OCI-LY3 (cell line): ENCODE measurements around the gene DENND2C.
A peak's percentile ranks its signal among the peaks of the same experiment; 100 is the strongest.

ENCODE experiments used
- H2AFZ ChIP-seq: fragments of 200-600, 300-600 bp; shearing (Covaris generic); 2 replicates; pipeline ENCODE4 v1.6.0; 2014; ENCODE audit warnings: antibody characterized with exemption, low read depth, low read length
- H3K27ac ChIP-seq: fragments of 200-600, 300-600 bp; sonication (generic); 2 replicates; pipeline ENCODE4 v1.5.1; 2014; ENCODE audit warnings: mild to moderate bottlenecking, low read length, moderate library complexity, mixed read lengths
- H3K27me3 ChIP-seq: fragments of 200-600, 300-600 bp; sonication (generic); 2 replicates; pipeline ENCODE4 v1.6.1; 2014; ENCODE audit warnings: low read depth, low read length, mixed read lengths
- H3K36me3 ChIP-seq: fragments of 200-600, 300-600 bp; sonication (generic); replicated peaks from 2 replicates; pipeline ENCODE3; 2014; ENCODE audit warnings: low read depth, low read length, mixed read lengths
- H3K4me1 ChIP-seq: fragments of 300-600, 200-600 bp; sonication (generic); 2 replicates; pipeline ENCODE4 v1.6.1; 2014; ENCODE audit warnings: low read length, mixed read lengths
- H3K4me2 ChIP-seq: fragments of 200-600, 300-600 bp; sonication (generic); 2 replicates; pipeline ENCODE4 v1.6.1; 2014; ENCODE audit warnings: low read length, mixed read lengths
- H3K4me3 ChIP-seq: fragments of 300-600, 200-600 bp; sonication (generic); 2 replicates; pipeline ENCODE4 v1.5.1; 2014; ENCODE audit warnings: antibody characterized with exemption, mild to moderate bottlenecking, low read length, moderate library complexity
- H3K79me2 ChIP-seq: fragments of 300-600, 200-600 bp; shearing (Covaris generic); 2 replicates; pipeline ENCODE4 v1.6.1; 2014; ENCODE audit warnings: mild to moderate bottlenecking, low read length, mixed read lengths
- H3K9ac ChIP-seq: fragments of 300-600, 200-600 bp; shearing (Covaris generic); 2 replicates; pipeline ENCODE4 v1.6.0; 2014; ENCODE audit warnings: mild to moderate bottlenecking, low read length, moderate library complexity
- H3K9me3 ChIP-seq: fragments of 200-600, 300-600 bp; shearing (Covaris generic); 2 replicates; pipeline ENCODE4 v1.6.1; 2014; ENCODE audit warnings: low read length, mixed read lengths; ENCODE audit not compliant: insufficient read depth
- H4K20me1 ChIP-seq: fragments of 200-600, 300-600 bp; sonication (generic); 2 replicates; pipeline ENCODE4 v1.6.1; 2016; ENCODE audit warnings: low read length, mixed read lengths; ENCODE audit not compliant: insufficient read depth
- EZH2phosphoT487 ChIP-seq: fragments of 200-600 bp; shearing (Covaris generic); IDR thresholded peaks from 2 replicates; pipeline ENCODE4 v1.6.1; 2018; ENCODE audit warnings: antibody characterized with exemption, mixed run types, low read depth
- TF ChIP-seq, protein P1 (sequence below): fragments of 200-600, 300-600 bp; sonication (generic); IDR thresholded peaks from 2 replicates; pipeline ENCODE4 v1.5.1; 2014; ENCODE audit warnings: antibody characterized with exemption, low read length, low read depth

DENND2C gene, protein sequence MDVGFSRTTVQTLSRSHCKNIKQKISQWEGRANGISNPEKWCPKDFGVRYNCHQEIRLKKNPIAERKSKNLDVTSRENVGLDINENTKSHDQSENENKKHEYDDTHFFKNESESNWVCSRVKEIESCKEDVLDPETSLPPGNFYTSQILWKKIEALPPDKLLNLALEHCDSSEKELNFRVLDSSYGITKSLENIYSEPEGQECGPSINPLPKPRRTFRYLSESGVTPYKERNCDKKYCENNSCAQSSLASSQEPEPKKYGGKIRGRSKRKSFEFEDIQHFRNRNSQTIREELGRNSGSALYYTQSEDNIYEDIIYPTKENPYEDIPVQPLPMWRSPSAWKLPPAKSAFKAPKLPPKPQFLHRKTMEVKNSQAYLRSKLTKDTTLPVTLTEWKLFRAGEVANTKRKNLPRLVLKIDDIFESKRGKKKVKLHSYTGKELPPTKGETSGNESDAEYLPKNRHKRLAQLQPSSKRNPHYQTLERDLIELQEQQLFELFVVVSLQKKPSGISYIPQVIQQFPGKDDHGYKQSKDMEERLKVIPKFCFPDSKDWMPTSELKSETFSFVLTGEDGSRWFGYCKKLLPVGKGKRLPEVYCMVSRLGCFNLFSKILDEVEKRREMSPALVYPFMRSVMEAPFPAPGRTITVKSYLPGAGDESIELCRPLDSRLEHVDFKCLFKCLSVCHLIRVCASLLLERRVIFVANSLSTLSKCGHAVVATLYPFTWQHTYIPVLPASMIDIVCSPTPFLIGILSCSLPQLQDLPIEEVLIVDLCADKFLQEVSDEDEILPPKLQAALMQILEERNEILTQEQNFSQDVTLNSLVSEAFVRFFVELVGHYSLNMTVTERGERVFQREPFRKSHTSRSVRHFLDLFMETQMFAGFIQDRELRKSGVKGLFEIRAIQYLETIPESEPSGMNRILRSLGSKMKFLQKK

DNA sequence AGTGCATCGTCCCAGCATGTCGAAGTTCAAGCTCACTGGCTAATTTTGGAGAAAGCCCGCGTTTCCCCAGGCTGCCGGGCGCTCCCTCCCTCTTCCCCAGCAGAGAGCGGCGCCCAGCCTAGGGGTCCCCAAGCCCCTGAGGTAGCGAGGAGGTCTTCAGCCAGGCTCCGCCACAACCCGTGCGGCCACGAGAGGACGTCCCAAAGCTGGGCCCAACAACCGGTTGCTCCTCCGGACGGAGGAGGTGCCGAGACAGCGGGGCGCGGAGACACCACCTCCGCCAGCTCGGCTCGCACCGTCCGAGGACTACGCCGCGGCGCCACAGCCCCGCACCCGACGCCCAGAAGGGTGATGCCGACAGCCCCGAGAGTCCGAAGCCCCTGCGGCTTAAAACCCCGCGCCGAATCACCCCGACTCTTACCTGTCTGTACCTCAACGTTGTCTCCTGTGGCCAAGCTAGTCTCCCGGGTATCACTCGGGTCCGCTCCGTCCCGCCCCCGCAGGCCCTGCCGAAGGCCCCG lies at the start of gene DENND2C:
TSS of gene DENND2C (minus strand) at position 488 of the 521 bp plus-strand sequence. CDS start 44,065 bp downstream, outside the sequence.
- Histone ChIP-seq H3K4me3 (peak within 1 kb of the TSS; percentile 86), H3K27ac (no peak within 1 kb of the TSS), H3K9me3 (no peaks in the 10 kb centered on the region), H3K36me3 (no peaks in the 10 kb centered on the region), H3K27me3 (peaks cover 8% of the 10 kb centered on the region; the same call in 1 of the 2 replicates), H2AFZ (peak within 1 kb of the TSS; percentile 87), H3K4me2 (peak within 1 kb of the TSS; percentile 83), H3K9ac (peak within 1 kb of the TSS; percentile 41), H3K79me2 (no peaks in the 10 kb centered on the region), H4K20me1 (no peaks in the 10 kb centered on the region), H3K4me1 (peaks cover 5% of the 10 kb centered on the region; the same call in 1 of the 2 replicates)
- TF ChIP-seq, protein P1, sequence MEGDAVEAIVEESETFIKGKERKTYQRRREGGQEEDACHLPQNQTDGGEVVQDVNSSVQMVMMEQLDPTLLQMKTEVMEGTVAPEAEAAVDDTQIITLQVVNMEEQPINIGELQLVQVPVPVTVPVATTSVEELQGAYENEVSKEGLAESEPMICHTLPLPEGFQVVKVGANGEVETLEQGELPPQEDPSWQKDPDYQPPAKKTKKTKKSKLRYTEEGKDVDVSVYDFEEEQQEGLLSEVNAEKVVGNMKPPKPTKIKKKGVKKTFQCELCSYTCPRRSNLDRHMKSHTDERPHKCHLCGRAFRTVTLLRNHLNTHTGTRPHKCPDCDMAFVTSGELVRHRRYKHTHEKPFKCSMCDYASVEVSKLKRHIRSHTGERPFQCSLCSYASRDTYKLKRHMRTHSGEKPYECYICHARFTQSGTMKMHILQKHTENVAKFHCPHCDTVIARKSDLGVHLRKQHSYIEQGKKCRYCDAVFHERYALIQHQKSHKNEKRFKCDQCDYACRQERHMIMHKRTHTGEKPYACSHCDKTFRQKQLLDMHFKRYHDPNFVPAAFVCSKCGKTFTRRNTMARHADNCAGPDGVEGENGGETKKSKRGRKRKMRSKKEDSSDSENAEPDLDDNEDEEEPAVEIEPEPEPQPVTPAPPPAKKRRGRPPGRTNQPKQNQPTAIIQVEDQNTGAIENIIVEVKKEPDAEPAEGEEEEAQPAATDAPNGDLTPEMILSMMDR = no peak
- no peak for TF ChIP-seq EZH2phosphoT487

DNA sequence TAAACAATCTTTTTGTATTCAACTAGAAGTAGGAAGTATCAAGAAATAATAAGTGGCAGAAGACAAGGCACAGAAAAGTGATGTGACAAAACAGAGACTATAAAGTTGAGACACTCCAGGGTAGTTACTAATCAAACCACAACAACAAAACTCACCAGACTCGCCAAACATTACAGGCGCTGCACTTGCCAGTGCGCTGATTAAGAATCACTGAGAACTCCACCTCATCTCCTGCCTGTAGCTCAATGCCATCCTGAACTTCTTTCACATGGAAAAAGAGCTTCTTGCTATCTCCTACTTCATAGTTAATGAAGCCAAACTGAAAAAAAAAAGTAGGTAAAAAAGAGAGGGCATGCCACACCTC lies 49.6 kb upstream of the DENND2C start:
- H3K4me1 ChIP-seq = peaks cover 11% of the 10 kb centered on the region
- H3K9ac ChIP-seq = no peak overlapping the region
- no peaks in the 10 kb centered on the region for H3K9me3 ChIP-seq
- H3K4me3 ChIP-seq = no peak overlapping the region
- H4K20me1 ChIP-seq = no peaks in the 10 kb centered on the region
- peaks cover 34% of the 10 kb centered on the region for H3K36me3 ChIP-seq
- peaks cover 20% of the 10 kb centered on the region for H3K79me2 ChIP-seq
- TF ChIP-seq EZH2phosphoT487 = no peak
- TF ChIP-seq, protein P1 = no peak
- H3K27ac ChIP-seq = no peak overlapping the region
- no peaks in the 10 kb centered on the region for H3K27me3 ChIP-seq
- no peak overlapping the region for H3K4me2 ChIP-seq
- H2AFZ ChIP-seq = no peak overlapping the region

DNA sequence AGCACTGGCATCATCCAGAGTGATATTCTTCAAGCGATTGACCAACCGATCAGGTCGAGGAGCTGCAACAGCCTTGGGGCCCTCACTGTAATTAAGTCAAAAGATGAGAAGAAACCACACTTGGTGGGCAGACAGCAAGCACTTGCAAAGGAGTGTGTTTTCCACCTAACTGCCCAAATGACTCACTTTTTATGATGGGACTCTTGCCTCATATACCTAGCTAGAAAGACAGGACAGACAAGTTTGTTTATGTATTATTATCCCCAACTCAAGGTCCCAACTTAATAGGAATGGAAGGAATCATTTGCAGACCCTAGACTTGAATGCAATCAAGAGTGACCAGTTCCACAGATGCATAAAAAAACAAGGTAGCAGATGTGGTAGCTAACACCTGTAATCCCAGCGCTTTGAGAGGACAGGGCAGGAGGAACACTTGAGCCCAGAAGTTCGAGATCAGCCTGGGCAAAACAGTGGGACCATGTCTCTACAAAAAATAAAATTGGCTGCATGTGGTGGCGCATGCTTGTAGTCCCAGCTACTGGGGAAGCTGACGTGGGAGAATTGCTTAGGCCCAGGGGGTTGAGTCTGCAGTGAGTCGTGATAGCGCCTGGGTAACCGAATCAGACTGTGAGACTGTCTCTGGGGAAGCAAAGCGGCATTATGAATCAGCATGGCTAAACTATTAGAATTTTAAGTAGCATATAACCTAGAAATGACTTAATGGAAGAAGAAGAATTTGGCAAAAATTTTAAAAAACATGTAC lies 49.0 kb upstream of the DENND2C start:
- Histone ChIP-seq H4K20me1 (no peaks in the 10 kb centered on the region), H3K4me1 (peaks cover 11% of the 10 kb centered on the region), H3K36me3 (peaks cover 29% of the 10 kb centered on the region), H3K27ac (no peak overlapping the region), H3K4me3 (no peak overlapping the region), H2AFZ (no peak overlapping the region), H3K27me3 (no peaks in the 10 kb centered on the region), H3K4me2 (no peak overlapping the region), H3K9ac (no peak overlapping the region), H3K79me2 (peaks cover 24% of the 10 kb centered on the region), H3K9me3 (no peaks in the 10 kb centered on the region)
- no peak for TF ChIP-seq EZH2phosphoT487
- TF ChIP-seq, protein P1 = no peak
